ENCODE data around the gene ASPG.

The ASPG gene

GRCh38 chr14:104157016-104157928 is 71.8 kb downstream of the ASPG start (continued):
- TF ChIP-seq ZNF362 (tag by site-specific recombination; IDR thresholded peaks at IDR 0.05): no peak
- no peak for TF ChIP-seq ZNF24 (tag by site-specific recombination; IDR thresholded peaks at IDR 0.05)
- TF ChIP-seq, protein P1, sequence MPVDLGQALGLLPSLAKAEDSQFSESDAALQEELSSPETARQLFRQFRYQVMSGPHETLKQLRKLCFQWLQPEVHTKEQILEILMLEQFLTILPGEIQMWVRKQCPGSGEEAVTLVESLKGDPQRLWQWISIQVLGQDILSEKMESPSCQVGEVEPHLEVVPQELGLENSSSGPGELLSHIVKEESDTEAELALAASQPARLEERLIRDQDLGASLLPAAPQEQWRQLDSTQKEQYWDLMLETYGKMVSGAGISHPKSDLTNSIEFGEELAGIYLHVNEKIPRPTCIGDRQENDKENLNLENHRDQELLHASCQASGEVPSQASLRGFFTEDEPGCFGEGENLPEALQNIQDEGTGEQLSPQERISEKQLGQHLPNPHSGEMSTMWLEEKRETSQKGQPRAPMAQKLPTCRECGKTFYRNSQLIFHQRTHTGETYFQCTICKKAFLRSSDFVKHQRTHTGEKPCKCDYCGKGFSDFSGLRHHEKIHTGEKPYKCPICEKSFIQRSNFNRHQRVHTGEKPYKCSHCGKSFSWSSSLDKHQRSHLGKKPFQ (tag by site-specific recombination; IDR thresholded peaks at IDR 0.05): no peak
- no peak for TF ChIP-seq HIC1 (tag by site-specific recombination; IDR thresholded peaks at IDR 0.05)
- TF ChIP-seq TCF7L2 (IDR thresholded peaks at IDR 0.05; ENCODE audit: borderline replicate concordance, low read depth, low read length): no peak
- TF ChIP-seq, protein P2, sequence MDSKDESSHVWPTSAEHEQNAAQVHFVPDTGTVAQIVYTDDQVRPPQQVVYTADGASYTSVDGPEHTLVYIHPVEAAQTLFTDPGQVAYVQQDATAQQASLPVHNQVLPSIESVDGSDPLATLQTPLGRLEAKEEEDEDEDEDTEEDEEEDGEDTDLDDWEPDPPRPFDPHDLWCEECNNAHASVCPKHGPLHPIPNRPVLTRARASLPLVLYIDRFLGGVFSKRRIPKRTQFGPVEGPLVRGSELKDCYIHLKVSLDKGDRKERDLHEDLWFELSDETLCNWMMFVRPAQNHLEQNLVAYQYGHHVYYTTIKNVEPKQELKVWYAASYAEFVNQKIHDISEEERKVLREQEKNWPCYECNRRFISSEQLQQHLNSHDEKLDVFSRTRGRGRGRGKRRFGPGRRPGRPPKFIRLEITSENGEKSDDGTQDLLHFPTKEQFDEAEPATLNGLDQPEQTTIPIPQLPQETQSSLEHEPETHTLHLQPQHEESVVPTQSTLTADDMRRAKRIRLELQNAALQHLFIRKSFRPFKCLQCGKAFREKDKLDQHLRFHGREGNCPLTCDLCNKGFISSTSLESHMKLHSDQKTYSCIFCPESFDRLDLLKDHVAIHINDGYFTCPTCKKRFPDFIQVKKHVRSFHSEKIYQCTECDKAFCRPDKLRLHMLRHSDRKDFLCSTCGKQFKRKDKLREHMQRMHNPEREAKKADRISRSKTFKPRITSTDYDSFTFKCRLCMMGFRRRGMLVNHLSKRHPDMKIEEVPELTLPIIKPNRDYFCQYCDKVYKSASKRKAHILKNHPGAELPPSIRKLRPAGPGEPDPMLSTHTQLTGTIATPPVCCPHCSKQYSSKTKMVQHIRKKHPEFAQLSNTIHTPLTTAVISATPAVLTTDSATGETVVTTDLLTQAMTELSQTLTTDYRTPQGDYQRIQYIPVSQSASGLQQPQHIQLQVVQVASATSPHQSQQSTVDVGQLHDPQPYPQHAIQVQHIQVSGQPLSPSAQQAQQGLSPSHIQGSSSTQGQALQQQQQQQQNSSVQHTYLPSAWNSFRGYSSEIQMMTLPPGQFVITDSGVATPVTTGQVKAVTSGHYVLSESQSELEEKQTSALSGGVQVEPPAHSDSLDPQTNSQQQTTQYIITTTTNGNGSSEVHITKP (tag by site-specific recombination; IDR thresholded peaks at IDR 0.05): no peak
- no peak for TF ChIP-seq ZNF433 (tag by site-specific recombination; IDR thresholded peaks at IDR 0.05; ENCODE audit: low read depth)
- TF ChIP-seq KLF16 (tag by site-specific recombination; IDR thresholded peaks at IDR 0.05): no peak

GRCh38 chr14:104158827-104159798 is 73.6 kb downstream of the ASPG start:
- no peaks in the 10 kb centered on the region for H3K4me1 ChIP-seq (ENCODE audit: control insufficient read depth, insufficient read depth, low read length)
- no peaks in the 10 kb centered on the region for H3K9me3 ChIP-seq (ENCODE audit: control insufficient read depth, insufficient read depth, low read depth, low read length)
- H3K4me3 ChIP-seq (ENCODE audit: low read depth, low read length): no peak overlapping the region
- TF ChIP-seq ZNF600 (tag by site-specific recombination; IDR thresholded peaks at IDR 0.05) (peak; percentile 54; the same call in 1 of the 2 replicates), ZNF341 (tag by site-specific recombination; IDR thresholded peaks at IDR 0.05; ENCODE audit: low read depth) (peak; percentile 24; the same call in 1 of the 2 replicates), ZBTB8A (tag by site-specific recombination; IDR thresholded peaks at IDR 0.05) (peak; percentile 36; the same call in 1 of the 2 replicates), ZIC2 (tag by site-specific recombination; IDR thresholded peaks at IDR 0.05) (peak; percentile 37), GLIS2 (tag by site-specific recombination; IDR thresholded peaks at IDR 0.05) (peak; percentile 7; the same call in 1 of the 2 replicates)
- TF ChIP-seq, protein P3, sequence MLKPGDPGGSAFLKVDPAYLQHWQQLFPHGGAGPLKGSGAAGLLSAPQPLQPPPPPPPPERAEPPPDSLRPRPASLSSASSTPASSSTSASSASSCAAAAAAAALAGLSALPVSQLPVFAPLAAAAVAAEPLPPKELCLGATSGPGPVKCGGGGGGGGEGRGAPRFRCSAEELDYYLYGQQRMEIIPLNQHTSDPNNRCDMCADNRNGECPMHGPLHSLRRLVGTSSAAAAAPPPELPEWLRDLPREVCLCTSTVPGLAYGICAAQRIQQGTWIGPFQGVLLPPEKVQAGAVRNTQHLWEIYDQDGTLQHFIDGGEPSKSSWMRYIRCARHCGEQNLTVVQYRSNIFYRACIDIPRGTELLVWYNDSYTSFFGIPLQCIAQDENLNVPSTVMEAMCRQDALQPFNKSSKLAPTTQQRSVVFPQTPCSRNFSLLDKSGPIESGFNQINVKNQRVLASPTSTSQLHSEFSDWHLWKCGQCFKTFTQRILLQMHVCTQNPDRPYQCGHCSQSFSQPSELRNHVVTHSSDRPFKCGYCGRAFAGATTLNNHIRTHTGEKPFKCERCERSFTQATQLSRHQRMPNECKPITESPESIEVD (tag by site-specific recombination; IDR thresholded peaks at IDR 0.05): no peak
- no peaks in the 10 kb centered on the region for H3K36me3 ChIP-seq (ENCODE audit: control insufficient read depth in 2 of 2, insufficient read depth in 1 of 2, low read length in 2 of 2)
- no peak overlapping the region for H3K27ac ChIP-seq (ENCODE audit: extremely low read depth, low read depth, low read length)
- ChIA-PET CTCF (interaction anchor here (0.9 kb wide), 1 partner anchor 14 kb away, joined by 3 read pairs; no protein-coding TSS in a partner anchor), POLR2A (no interaction called here)

Data from HEK293 (cell line).